ENCODE results near the gene CCDC13.

DNA sequence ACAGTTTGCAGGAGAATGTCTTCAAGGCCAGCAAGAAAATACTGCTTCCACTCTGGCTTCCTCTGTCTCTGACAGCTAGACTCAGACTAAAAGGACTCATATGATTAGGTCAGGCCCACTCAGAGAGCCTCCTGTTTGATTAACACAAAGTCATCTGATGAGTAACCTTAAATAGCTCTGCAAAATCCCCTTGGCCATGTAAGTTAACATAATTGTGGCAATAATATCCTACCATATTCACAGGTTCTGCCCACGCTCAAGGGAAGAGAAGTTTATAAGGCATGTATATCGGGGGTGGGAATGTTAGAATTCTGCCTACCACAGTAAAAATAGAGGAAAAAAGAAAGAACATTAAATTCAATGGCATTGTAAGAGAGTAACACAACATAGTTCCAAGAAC is 49.8 kb downstream of the CCDC13 start:
- TF ChIP-seq, protein P1, sequence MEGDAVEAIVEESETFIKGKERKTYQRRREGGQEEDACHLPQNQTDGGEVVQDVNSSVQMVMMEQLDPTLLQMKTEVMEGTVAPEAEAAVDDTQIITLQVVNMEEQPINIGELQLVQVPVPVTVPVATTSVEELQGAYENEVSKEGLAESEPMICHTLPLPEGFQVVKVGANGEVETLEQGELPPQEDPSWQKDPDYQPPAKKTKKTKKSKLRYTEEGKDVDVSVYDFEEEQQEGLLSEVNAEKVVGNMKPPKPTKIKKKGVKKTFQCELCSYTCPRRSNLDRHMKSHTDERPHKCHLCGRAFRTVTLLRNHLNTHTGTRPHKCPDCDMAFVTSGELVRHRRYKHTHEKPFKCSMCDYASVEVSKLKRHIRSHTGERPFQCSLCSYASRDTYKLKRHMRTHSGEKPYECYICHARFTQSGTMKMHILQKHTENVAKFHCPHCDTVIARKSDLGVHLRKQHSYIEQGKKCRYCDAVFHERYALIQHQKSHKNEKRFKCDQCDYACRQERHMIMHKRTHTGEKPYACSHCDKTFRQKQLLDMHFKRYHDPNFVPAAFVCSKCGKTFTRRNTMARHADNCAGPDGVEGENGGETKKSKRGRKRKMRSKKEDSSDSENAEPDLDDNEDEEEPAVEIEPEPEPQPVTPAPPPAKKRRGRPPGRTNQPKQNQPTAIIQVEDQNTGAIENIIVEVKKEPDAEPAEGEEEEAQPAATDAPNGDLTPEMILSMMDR (IDR thresholded peaks at IDR 0.05; ENCODE audit: low read depth, low read length, poor library complexity, severe bottlenecking), result no peak
- TF ChIP-seq EZH2phosphoT487 (IDR thresholded peaks at IDR 0.05; ENCODE audit: borderline replicate concordance, low read length), result no peak

Data from DOHH2 (cell line).